Endometrium (tissue), 2 donors: Measurements from ENCODE around the gene NEDD9.

Experiments
- FAIRE-seq: peaks from 2 replicates; lab custom pipeline; 2012; peaks lifted over from hg19 to GRCh38; lab: Jason Lieb, UNC
- donor health status: control.
- donor health status: control.

Gene NEDD9

GRCh38 chr6:11141295-11141694, 91.2 kb downstream of the NEDD9 start:
- FAIRE-seq = no peak

DNA sequence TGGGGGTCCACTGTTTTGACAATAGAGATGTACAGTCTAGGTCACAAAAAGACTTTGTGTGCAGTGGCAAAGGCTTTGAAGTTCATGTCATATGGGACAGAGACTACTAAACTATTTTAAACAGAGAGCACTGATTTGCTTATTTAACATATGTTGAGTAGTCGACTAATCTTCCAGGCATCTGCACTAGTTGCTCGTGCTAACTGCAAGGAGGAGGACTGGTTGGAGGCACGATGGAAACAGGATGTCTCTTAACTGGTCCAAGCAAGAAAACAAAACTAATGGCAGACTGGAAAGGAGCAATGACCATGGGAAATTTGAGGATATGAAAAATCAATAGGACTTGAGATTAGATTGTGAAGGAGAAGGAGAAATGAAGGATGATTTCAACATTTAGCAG, 92.4 kb downstream of the NEDD9 start:
- no peak for FAIRE-seq

DNA sequence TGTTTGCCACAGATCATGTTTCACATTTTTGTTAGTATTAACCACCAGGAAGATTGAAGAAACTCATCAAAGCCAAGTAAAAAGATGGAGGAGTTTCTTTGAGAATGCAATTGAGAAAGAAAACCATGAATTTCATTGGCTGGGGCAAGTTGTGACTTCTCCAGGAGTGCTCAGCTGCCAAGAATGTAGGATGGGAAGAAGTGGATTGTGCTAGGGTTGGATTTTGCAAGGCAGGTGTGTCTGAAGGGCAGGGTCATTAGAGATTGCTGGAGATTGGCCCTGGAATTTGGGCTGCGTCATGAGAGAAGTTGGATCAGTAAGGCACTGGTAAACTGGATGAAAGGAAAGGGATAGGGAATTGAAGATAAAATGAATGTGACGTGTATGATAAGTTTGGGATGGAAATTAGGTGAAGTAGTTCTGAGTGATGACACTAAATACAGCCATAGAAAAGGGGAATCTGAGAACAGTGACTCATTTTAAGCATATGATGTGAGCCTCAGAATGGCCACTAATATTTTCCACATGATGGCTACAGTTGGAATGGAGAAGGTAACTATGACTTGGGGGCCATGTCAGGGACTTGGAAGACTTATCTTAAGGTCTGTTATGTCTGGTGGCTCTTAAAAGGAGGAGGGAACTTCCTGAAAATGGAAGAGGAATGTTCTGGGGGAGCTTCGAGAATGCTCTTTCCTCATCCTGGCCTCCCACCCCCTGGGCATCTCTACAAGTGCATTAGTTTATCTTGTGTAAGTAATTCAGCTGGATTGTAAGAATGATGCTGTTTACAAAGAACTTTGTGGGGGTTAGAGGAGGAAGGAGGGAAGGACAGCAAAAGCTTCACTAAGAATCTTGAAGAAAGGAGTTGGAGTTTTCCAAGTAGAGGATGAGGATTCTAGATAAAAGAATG, 93.2 kb downstream of the NEDD9 start:
- no peak for FAIRE-seq

- FAIRE-seq = no peak
These were observed 95.7 kb downstream of the NEDD9 start for GRCh38 chr6:11136809-11137208.
